ENCODE measurements around the gene ASCC2. TPM values are rescaled to one million over a fixed set of nuclear protein-coding genes. Genes with fewer than 3 reads are reported as not detected.

Gene ASCC2
- total and polyA plus RNA-seq, 10 donors = 34.1 to 89.0 (median 62.9) TPM

DNA sequence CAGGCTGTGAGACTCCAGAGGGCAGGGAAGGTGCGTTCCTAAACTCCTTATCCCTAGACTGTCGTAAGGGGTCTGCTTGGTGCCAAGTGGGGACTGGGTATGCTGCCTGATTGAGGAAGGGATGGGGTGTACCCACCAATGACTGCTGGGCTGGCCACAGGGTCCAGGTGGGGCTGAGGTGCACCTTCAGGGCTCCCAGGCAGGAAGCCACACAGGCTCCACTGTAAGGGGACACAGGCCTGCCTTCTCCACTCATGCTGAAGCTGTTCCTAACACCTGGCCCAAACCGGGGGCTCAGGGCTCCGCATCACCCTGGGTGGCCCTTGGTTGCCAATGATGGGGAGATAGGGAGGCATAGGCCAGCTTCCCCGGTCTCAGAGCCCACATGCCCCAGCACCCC is 97.9 kb downstream of the ASCC2 start:
- 94 to 100% (median 97%) methylated on average over 2 to 5 of the region's 5 CpGs for WGBS, 5 donors
- peaks cover 3 to 100% (median 55%) of the 10 kb centered on the region in 6 donors for H3K36me3 ChIP-seq

DNA sequence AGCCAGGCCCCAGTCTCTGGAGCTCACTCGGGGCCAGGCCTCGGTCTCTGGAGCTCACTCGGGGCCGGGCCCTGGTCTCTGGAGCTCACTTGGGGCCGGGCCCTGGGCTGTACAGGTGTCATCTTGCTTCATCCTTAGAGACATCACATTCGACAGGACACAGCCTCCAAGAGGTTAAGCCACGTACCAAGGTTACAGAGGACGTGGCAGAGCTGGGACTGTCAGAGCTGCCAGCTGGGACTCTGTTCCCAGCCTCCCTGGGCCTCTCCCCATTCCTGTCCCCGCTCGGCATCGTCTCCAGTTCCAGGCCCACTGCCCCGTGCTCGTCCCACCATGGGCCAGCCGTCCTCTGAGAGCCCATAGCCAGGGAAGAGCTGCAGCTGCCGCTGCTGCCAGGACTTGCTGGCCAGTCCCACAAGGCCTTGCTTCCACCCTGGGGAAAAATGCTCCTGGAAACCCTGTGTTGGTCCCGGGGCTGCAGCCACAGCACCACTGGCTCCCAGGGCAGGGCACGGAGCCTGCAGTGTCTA is 98.7 kb downstream of the ASCC2 start:
- 82 to 98% (median 94%) methylated on average over 12 to 17 of the region's 17 CpGs for WGBS, 5 donors
- H3K4me3 ChIP-seq = no peak overlapping the region
- H3K36me3 ChIP-seq = peaks cover 3 to 100% (median 50%) of the 10 kb centered on the region in 6 donors
- intact Hi-C loops (cut with DNase I; ENCODE audit: low total_unique reads) = no loop called here
- H3K27me3 ChIP-seq (replicated peaks in 1 of 7) = no peaks in the 10 kb centered on the region
- H3K9me3 ChIP-seq = no peaks in the 10 kb centered on the region
- TF ChIP-seq POLR2A (IDR thresholded peaks at IDR 0.05) (no peak), POLR2AphosphoS5 (IDR thresholded peaks at IDR 0.05) (no peak)
- TF ChIP-seq, protein P1, sequence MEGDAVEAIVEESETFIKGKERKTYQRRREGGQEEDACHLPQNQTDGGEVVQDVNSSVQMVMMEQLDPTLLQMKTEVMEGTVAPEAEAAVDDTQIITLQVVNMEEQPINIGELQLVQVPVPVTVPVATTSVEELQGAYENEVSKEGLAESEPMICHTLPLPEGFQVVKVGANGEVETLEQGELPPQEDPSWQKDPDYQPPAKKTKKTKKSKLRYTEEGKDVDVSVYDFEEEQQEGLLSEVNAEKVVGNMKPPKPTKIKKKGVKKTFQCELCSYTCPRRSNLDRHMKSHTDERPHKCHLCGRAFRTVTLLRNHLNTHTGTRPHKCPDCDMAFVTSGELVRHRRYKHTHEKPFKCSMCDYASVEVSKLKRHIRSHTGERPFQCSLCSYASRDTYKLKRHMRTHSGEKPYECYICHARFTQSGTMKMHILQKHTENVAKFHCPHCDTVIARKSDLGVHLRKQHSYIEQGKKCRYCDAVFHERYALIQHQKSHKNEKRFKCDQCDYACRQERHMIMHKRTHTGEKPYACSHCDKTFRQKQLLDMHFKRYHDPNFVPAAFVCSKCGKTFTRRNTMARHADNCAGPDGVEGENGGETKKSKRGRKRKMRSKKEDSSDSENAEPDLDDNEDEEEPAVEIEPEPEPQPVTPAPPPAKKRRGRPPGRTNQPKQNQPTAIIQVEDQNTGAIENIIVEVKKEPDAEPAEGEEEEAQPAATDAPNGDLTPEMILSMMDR (IDR thresholded peaks at IDR 0.05 in 8 of 11, conservative IDR thresholded peaks at IDR 0.05 in 3 of 11) = no peak
- no peak for DNase-seq
- no peak overlapping the region for H3K27ac ChIP-seq
- no peaks in the 10 kb centered on the region for H3K4me1 ChIP-seq

More for the DNA sequence above, 97.9 kb downstream of the ASCC2 start:
- H3K4me3 ChIP-seq = no peak overlapping the region
- intact Hi-C loops (cut with DNase I; ENCODE audit: low total_unique reads) = no loop called here
- no peak for DNase-seq
- no peak overlapping the region for H3K27ac ChIP-seq
- no peaks in the 10 kb centered on the region for H3K4me1 ChIP-seq
- no peaks in the 10 kb centered on the region for H3K9me3 ChIP-seq
- no peak for TF ChIP-seq POLR2A (IDR thresholded peaks at IDR 0.05)
- no peaks in the 10 kb centered on the region for H3K27me3 ChIP-seq (replicated peaks in 1 of 7)

Small RNAs within 50 kb of the gene (small RNA-seq; reads per million reads assigned to genes)
- gene RF00019 = 0 reads per million in 4 donors

Other genes starting within 250 kb of the ASCC2 start
- gene NF2, start 234.6 kb downstream of the ASCC2 start, total RNA-seq = 10 to 100 TPM; 21.5 to 42.9 (median 32.6) TPM
- gene NF2, start 234.6 kb downstream of the ASCC2 start, polyA plus RNA-seq = 1 to 10 TPM; 3.9 to 8.3 (median 4.4) TPM
- gene CABP7, start 118.3 kb downstream of the ASCC2 start, total RNA-seq = under 1 TPM in 3 of 7 donors, not detected in 4; 0.15 to 0.37 (median 0.19) TPM
- gene CABP7, start 118.3 kb downstream of the ASCC2 start, polyA plus RNA-seq = under 1 TPM in 2 of 3 donors, not detected in 1; 0.04 to 0.06 TPM
- gene ZMAT5, start 71.3 kb downstream of the ASCC2 start, total RNA-seq = 10 to 100 TPM; 15.1 to 26.8 (median 18.7) TPM
- gene ZMAT5, start 71.3 kb downstream of the ASCC2 start, polyA plus RNA-seq = 10 to 100 TPM; 20.7 to 27.0 (median 23.4) TPM
- gene UQCR10, start 70.9 kb downstream of the ASCC2 start, total RNA-seq = 10 to 100 TPM; 32.8 to 60.4 (median 52.0) TPM
- 100 to 1,000 TPM; 130 to 174 (median 149) TPM for gene UQCR10, start 70.9 kb downstream of the ASCC2 start, polyA plus RNA-seq
- gene MTMR3, start 44.9 kb upstream of the ASCC2 start, total RNA-seq = 100 to 1,000 TPM in 3 of 7 donors, 10 to 100 TPM in 4; 65.7 to 137 (median 87.9) TPM
- 10 to 100 TPM in 1 of 3 donors, 1 to 10 TPM in 2; 5.3 to 13.0 (median 6.7) TPM for gene MTMR3, start 44.9 kb upstream of the ASCC2 start, polyA plus RNA-seq
- gene HORMAD2, start 242.2 kb upstream of the ASCC2 start, total RNA-seq = not detected
- gene HORMAD2, start 242.2 kb upstream of the ASCC2 start, polyA plus RNA-seq = not detected

All from spleen (tissue), 11 donors.